ENCODE data around the gene ZNF775. TPM values are rescaled to one million over a fixed set of nuclear protein-coding genes. Genes with fewer than 3 reads are reported as not detected.

Gene ZNF775
- total RNA-seq, 1 experiment from 2014 or later, result 1.7 TPM

DNA sequence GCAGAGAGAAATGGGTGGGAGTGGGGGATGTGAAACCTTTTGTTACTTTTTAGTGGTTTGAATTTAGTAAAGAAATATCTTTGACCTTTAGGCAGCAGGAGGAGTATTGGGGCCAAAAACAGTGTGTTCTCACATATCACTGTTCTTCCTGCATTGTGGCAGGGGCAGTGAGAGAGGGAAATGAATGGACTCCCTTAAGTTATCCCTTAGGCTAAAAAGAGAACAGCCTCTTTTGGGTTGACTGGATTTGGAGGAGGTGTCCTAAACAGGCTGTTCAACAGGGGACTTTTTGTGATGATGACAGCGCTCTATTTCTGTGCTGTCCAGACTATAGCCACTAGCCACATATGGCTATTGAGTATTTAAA, 22.3 kb downstream of the ZNF775 start:
- Mint-ChIP-seq H3K9me3 (ENCODE audit: unreplicated experiment) (no peaks in the 10 kb centered on the region), H3K36me3 (ENCODE audit: insufficient read depth, unreplicated experiment) (peaks cover 9% of the 10 kb centered on the region), H3K4me3 (ENCODE audit: unreplicated experiment) (no peak overlapping the region), H3K27ac (ENCODE audit: low read depth, unreplicated experiment) (no peak overlapping the region), H3K27me3 (ENCODE audit: insufficient read depth, unreplicated experiment) (no peaks in the 10 kb centered on the region), H3K4me1 (ENCODE audit: insufficient read depth, unreplicated experiment) (peaks cover 28% of the 10 kb centered on the region)
- DNase-seq (ENCODE audit: unreplicated experiment), result no peak
- ChIA-PET CTCF (interaction anchor here (0.7 to 1.7 kb wide), 2 partner anchors 20 to 46 kb away, joined by 3 to 9 read pairs; no protein-coding TSS in a partner anchor), POLR2A (interaction anchor here (2.1 kb wide), 2 partner anchors 24 to 33 kb away, joined by 6 to 9 read pairs; partner anchors contain the start of gene REPIN1)
- intact Hi-C loops (cut with micrococcal nuclease), result no loop called here
- TF ChIP-seq, protein P1, sequence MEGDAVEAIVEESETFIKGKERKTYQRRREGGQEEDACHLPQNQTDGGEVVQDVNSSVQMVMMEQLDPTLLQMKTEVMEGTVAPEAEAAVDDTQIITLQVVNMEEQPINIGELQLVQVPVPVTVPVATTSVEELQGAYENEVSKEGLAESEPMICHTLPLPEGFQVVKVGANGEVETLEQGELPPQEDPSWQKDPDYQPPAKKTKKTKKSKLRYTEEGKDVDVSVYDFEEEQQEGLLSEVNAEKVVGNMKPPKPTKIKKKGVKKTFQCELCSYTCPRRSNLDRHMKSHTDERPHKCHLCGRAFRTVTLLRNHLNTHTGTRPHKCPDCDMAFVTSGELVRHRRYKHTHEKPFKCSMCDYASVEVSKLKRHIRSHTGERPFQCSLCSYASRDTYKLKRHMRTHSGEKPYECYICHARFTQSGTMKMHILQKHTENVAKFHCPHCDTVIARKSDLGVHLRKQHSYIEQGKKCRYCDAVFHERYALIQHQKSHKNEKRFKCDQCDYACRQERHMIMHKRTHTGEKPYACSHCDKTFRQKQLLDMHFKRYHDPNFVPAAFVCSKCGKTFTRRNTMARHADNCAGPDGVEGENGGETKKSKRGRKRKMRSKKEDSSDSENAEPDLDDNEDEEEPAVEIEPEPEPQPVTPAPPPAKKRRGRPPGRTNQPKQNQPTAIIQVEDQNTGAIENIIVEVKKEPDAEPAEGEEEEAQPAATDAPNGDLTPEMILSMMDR (IDR thresholded peaks at IDR 0.05; ENCODE audit: unreplicated experiment), result no peak
- BruUV-seq (replicated peaks), result no TSS peak

DNA sequence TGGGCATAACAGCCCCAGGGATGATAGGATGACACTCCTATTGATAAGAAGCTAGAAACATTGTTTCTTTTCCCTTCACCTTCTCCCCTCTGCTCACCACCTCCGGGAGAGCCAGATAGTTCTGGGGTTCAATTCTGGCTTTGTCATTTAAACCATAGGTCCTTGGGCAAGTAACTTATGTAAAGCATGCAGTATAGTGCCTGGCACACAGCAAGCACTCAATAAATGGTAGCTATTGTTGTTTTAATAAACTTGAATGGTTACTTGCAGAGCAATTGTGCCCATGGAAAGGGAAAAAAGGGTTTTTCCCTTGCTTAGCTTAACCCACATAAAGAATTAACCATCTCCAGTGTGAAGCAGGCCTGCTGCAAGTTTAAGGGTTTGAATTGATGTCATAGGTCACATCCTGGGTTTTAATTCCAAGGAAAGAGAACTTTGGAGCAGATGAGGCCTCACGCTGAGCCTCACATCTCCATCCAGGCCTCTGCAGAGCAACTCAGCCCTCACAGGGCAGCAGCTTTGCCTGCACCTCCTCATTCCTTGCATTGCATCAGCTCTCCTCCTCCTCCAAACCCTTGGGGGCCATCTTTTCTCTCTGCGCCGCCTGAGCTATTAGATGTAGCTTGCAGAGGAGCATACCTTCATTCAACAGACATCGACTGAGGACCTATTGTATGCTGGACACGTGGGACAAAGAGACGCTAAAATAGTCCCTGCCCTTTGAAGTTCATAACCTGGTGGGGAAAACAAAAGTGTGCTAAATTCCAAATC, 22.9 kb downstream of the ZNF775 start:
- POLR2A ChIA-PET, result interaction anchor here (2.1 kb wide), 1 partner anchor 33 kb away, joined by 6 read pairs; the partner anchor contains the start of gene REPIN1
- BruUV-seq (replicated peaks), result no TSS peak

DNA sequence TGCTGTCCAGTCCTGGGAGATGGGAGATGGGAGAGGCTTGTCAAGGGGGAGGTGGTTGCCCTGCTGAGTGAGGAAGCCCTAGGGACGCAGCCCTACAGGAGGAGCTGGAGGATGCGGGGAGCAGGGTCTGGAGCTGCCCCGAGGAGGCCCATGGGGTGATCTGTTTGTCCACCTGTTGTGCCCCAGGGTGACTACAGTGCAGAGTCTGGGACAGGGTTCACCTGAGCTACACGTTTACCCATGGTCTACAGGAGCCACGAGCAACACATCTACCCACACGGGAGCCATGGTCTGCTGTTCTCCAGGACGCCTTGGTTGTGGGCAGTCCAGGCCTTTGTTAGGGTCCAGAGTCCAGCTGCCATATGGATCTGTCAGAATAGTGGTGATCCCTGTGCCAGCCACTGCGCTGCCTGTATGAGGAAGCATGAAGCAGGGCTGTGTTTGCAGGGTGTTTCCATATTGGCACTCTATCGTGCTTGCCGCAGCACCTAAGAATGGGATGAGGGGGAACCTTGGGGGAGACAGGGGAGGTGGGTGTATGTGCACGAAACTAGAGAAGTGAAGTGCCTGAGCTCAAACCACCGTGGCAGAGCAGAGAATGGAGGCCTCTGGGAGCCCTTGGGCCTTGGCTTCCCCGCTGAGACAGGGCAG, 23.7 kb downstream of the ZNF775 start:
- H3K4me1 Mint-ChIP-seq (ENCODE audit: insufficient read depth, unreplicated experiment), result peaks cover 34% of the 10 kb centered on the region
- H3K27ac Mint-ChIP-seq (ENCODE audit: low read depth, unreplicated experiment), result no peak overlapping the region
- no peaks in the 10 kb centered on the region for H3K27me3 Mint-ChIP-seq (ENCODE audit: insufficient read depth, unreplicated experiment)
- intact Hi-C loops (cut with micrococcal nuclease), result no loop called here
- ChIA-PET POLR2A (interaction anchor here (2.1 kb wide), 1 partner anchor 34 kb away, joined by 6 read pairs; the partner anchor contains the start of gene REPIN1), CTCF (interaction anchor here (0.5 to 1.7 kb wide), 6 partner anchors 19 to 270 kb away, joined by 3 to 9 read pairs (median 4); partner anchors contain the start of gene REPIN1)
- H3K4me3 Mint-ChIP-seq (ENCODE audit: unreplicated experiment), result no peak overlapping the region
- no peak for DNase-seq (ENCODE audit: unreplicated experiment)
- peaks cover 9% of the 10 kb centered on the region for H3K36me3 Mint-ChIP-seq (ENCODE audit: insufficient read depth, unreplicated experiment)
- H3K9me3 Mint-ChIP-seq (ENCODE audit: unreplicated experiment), result no peaks in the 10 kb centered on the region
- TF ChIP-seq, protein P1 (IDR thresholded peaks at IDR 0.05; ENCODE audit: unreplicated experiment), result no peak
- no TSS peak for BruUV-seq (replicated peaks)

More for the DNA sequence above, 22.9 kb downstream of the ZNF775 start:
- intact Hi-C loops (cut with micrococcal nuclease), result no loop called here
- Mint-ChIP-seq H3K4me1 (ENCODE audit: insufficient read depth, unreplicated experiment) (peaks cover 31% of the 10 kb centered on the region), H3K9me3 (ENCODE audit: unreplicated experiment) (no peaks in the 10 kb centered on the region), H3K27ac (ENCODE audit: low read depth, unreplicated experiment) (no peak overlapping the region), H3K36me3 (ENCODE audit: insufficient read depth, unreplicated experiment) (peaks cover 9% of the 10 kb centered on the region), H3K4me3 (ENCODE audit: unreplicated experiment) (no peak overlapping the region), H3K27me3 (ENCODE audit: insufficient read depth, unreplicated experiment) (no peaks in the 10 kb centered on the region)
- no peak for DNase-seq (ENCODE audit: unreplicated experiment)
- CTCF ChIA-PET, result interaction anchor here (0.5 to 1.7 kb wide), 6 partner anchors 17 to 271 kb away, joined by 3 to 9 read pairs (median 4); partner anchors contain the start of gene REPIN1
- TF ChIP-seq, protein P1 (IDR thresholded peaks at IDR 0.05; ENCODE audit: unreplicated experiment), result no peak

Data from MCF 10A (cell line).